Tibial nerve (tissue), 4 donors: Measurements from ENCODE around the gene DOCK1.

Experiments used
- CTCF ChIP-seq, 5 experiments: fragments of 200-600 bp in 3 of 5; fragments of 450-650 bp in 2 of 5; sonication (generic) in 3 of 5; IDR thresholded peaks; one replicate each; pipeline ENCODE4 v1.5.1; 2016 to 2019; ENCODE audit warnings: antibody characterized with exemption in 5 of 5, mild to moderate bottlenecking in 3 of 5, moderate library complexity in 2 of 5
- EP300 ChIP-seq, 2 donors: sonication (generic); formaldehyde crosslinking; IDR thresholded peaks; one replicate each; pipeline ENCODE4 v1.6.1; 2017; ENCODE audit warnings: antibody characterized with exemption in 2 of 2, mild to moderate bottlenecking in 1 of 2
- POLR2A ChIP-seq, 2 donors: fragments of 450-650 bp; IDR thresholded peaks; one replicate each; pipeline ENCODE4 v1.6.1; 2017; ENCODE audit warnings: antibody characterized with exemption in 2 of 2, mild to moderate bottlenecking in 2 of 2, moderate library complexity in 2 of 2

GRCh38 chr10:126903656-126904360 lies 1.4 kb upstream of the DOCK1 start:
- TF ChIP-seq CTCF (IDR thresholded peaks at IDR 0.05) (no peak), POLR2A (IDR thresholded peaks at IDR 0.05) (no peak), EP300 (IDR thresholded peaks at IDR 0.05) (no peak)
